IMR-90 (cell line): ENCODE data around the gene GDPD5. TPM values are rescaled to one million over a fixed set of nuclear protein-coding genes. Genes with fewer than 3 reads are reported as not detected.

Experiments used
- ATAC-seq: fragments of 200-7000 bp; cut with Tn5 transposase; 2 replicates; pipeline ENCODE4 v1.9.1; 2020; ENCODE audit warnings: low read depth, mild to moderate bottlenecking, moderate library complexity
- BruUV-seq: library from RNA; stranded (reverse); fragments of 400-500 nt; replicated peaks from 2 replicates; lab custom pipeline; 2021; lab: Mats Ljungman, UMichigan
- CTCF ChIA-PET: fragments of 300-600 bp; formaldehyde crosslinking; extraction: SDS; loops from one replicate; lab custom pipeline; 2021; ENCODE audit warnings: antibody characterized with exemption; lab: Yijun Ruan, JAX
- POLR2A ChIA-PET: fragments of 300-600 bp; sonication (Branson Sonifier 250); formaldehyde crosslinking; loops from one replicate; lab custom pipeline; 2022; ENCODE audit warnings: antibody characterized with exemption; ENCODE audit not compliant: unreplicated experiment; lab: Charles Lee
- DNase-seq: peaks from one replicate; pipeline ENCODE4 v3.0.0; 2013
- H2AFZ ChIP-seq: replicated peaks from 2 replicates; pipeline ENCODE3; 2013; ENCODE audit warnings: low read length, mild to moderate bottlenecking; ENCODE audit not compliant: poor library complexity
- H2AK5ac ChIP-seq: 2 replicates; pipeline ENCODE4 v1.6.1; 2013; ENCODE audit warnings: low read depth, low read length, inconsistent platforms
- H2AK9ac ChIP-seq: replicated peaks from 2 replicates; pipeline ENCODE3; 2013; ENCODE audit warnings: mild to moderate bottlenecking, low read depth, low read length, moderate library complexity; ENCODE audit not compliant: poor library complexity
- H2BK120ac ChIP-seq: 2 replicates; pipeline ENCODE4 v1.6.1; 2013; ENCODE audit warnings: low read depth, low read length, inconsistent platforms
- H2BK15ac ChIP-seq: 3 replicates; pipeline ENCODE4 v1.6.1; 2013; ENCODE audit warnings: low read depth, low read length, inconsistent platforms
- H2BK20ac ChIP-seq: 2 replicates; pipeline ENCODE4 v1.6.1; 2013; ENCODE audit warnings: low read depth, mild to moderate bottlenecking, inconsistent platforms, low read length, moderate library complexity
- H2BK5ac ChIP-seq: 2 replicates; pipeline ENCODE4 v1.6.1; 2013; ENCODE audit warnings: mild to moderate bottlenecking, low read depth, low read length, inconsistent platforms; ENCODE audit not compliant: poor library complexity, severe bottlenecking
- H3K14ac ChIP-seq: replicated peaks from 2 replicates; pipeline ENCODE4 v1.6.1; 2013; ENCODE audit warnings: low read depth, low read length, inconsistent platforms
- H3K18ac ChIP-seq: 2 replicates; pipeline ENCODE4 v1.6.1; 2013; ENCODE audit warnings: low read depth, low read length, control low read depth
- H3K23ac ChIP-seq: 2 replicates; pipeline ENCODE4 v1.6.1; 2013; ENCODE audit warnings: low read depth, low read length, inconsistent platforms
- H3K27ac ChIP-seq: 2 replicates; pipeline ENCODE4 v1.5.1; 2013; ENCODE audit warnings: mild to moderate bottlenecking, control low read depth, low read length; ENCODE audit not compliant: insufficient read depth
- H3K27me3 ChIP-seq: 2 replicates; pipeline ENCODE4 v1.6.1; 2013; ENCODE audit warnings: low read length; ENCODE audit not compliant: control insufficient read depth, insufficient read depth
- H3K36me3 ChIP-seq: 2 replicates; pipeline ENCODE4 v1.6.1; 2013; ENCODE audit warnings: low read length, mixed read lengths; ENCODE audit not compliant: control insufficient read depth, insufficient read depth
- H3K4ac ChIP-seq: 2 replicates; pipeline ENCODE4 v1.6.1; 2013; ENCODE audit warnings: low read depth, low read length, inconsistent platforms
- H3K4me1 ChIP-seq: 2 replicates; pipeline ENCODE4 v1.6.1; 2013; ENCODE audit warnings: low read length, mixed read lengths; ENCODE audit not compliant: control insufficient read depth, insufficient read depth
- H3K4me2 ChIP-seq: 2 replicates; pipeline ENCODE4 v1.6.1; 2013; ENCODE audit warnings: low read depth, mild to moderate bottlenecking, control low read depth, low read length, moderate library complexity
- H3K4me3 ChIP-seq: 2 replicates; pipeline ENCODE4 v1.5.1; 2013; ENCODE audit warnings: low read depth, mild to moderate bottlenecking, control low read depth, low read length, moderate library complexity; ENCODE audit not compliant: insufficient read depth
- H3K56ac ChIP-seq: 2 replicates; pipeline ENCODE4 v1.6.1; 2013; ENCODE audit warnings: low read length, inconsistent platforms; ENCODE audit not compliant: insufficient read depth; ENCODE audit errors: extremely low read depth
- H3K79me1 ChIP-seq, 2 experiments: 2 replicates each; pipeline ENCODE4 v1.6.1; 2013; ENCODE audit warnings: low read length in 2 of 2, inconsistent platforms in 1 of 2, low read depth in 1 of 2
- H3K9ac ChIP-seq: 2 replicates; pipeline ENCODE4 v1.6.1; 2013; ENCODE audit warnings: low read depth, low read length, control low read depth
- H3K9me1 ChIP-seq: 2 replicates; pipeline ENCODE4 v1.6.1; 2013; ENCODE audit warnings: low read length, inconsistent platforms; ENCODE audit not compliant: insufficient read depth
- H3K9me3 ChIP-seq: 2 replicates; pipeline ENCODE4 v1.6.1; 2013; ENCODE audit warnings: low read length; ENCODE audit not compliant: control insufficient read depth, insufficient read depth
- H4K20me1 ChIP-seq: 2 replicates; pipeline ENCODE4 v1.6.1; 2013; ENCODE audit warnings: low read length, inconsistent platforms; ENCODE audit not compliant: insufficient read depth
- H4K5ac ChIP-seq: 2 replicates; pipeline ENCODE4 v1.6.1; 2013; ENCODE audit warnings: mild to moderate bottlenecking, low read depth, low read length, control low read depth
- H4K8ac ChIP-seq, 2 experiments: 2 replicates each; pipeline ENCODE4 v1.6.1; 2013; ENCODE audit warnings: low read depth in 2 of 2, low read length in 2 of 2, control low read depth in 1 of 2, inconsistent platforms in 1 of 2
- H4K91ac ChIP-seq: 2 replicates; pipeline ENCODE4 v1.6.1; 2013; ENCODE audit warnings: low read depth, low read length, inconsistent platforms; ENCODE audit not compliant: insufficient read depth
- BHLHE40 ChIP-seq: fragments of 150-350 bp; IDR thresholded peaks from 2 replicates; pipeline ENCODE4 v1.6.1; 2016; ENCODE audit warnings: mild to moderate bottlenecking, low read depth, low read length
- CHD1 ChIP-seq: IDR thresholded peaks from 2 replicates; pipeline ENCODE4 v1.6.1; 2012; ENCODE audit warnings: low read depth, low read length, improper control_type of control experiment
- MAFK ChIP-seq: IDR thresholded peaks from 2 replicates; pipeline ENCODE4 v1.6.1; 2012; ENCODE audit warnings: low read depth, low read length, improper control_type of control experiment
- MAZ ChIP-seq: IDR thresholded peaks from 2 replicates; pipeline ENCODE4 v1.6.1; 2012; ENCODE audit warnings: low read depth, mild to moderate bottlenecking, low read length, improper control_type of control experiment, moderate library complexity, borderline replicate concordance
- MXI1 ChIP-seq: IDR thresholded peaks from 2 replicates; pipeline ENCODE4 v1.6.1; 2012; ENCODE audit warnings: low read depth, mild to moderate bottlenecking, low read length, moderate library complexity, borderline replicate concordance
- NFE2L2 ChIP-seq: fragments of 150-350 bp; IDR thresholded peaks from 2 replicates; pipeline ENCODE4 v1.6.1; 2016; ENCODE audit warnings: low read depth, mild to moderate bottlenecking, low read length
- POLR2A ChIP-seq: IDR thresholded peaks from 2 replicates; pipeline ENCODE4 v1.6.1; 2012; ENCODE audit warnings: mild to moderate bottlenecking, low read depth, low read length
- RAD21 ChIP-seq: IDR thresholded peaks from 2 replicates; pipeline ENCODE4 v1.6.1; 2012; ENCODE audit warnings: low read length, improper control_type of control experiment
- SMC3 ChIP-seq: fragments of 150-350 bp; IDR thresholded peaks from 2 replicates; pipeline ENCODE4 v1.6.1; 2016; ENCODE audit warnings: low read depth, mild to moderate bottlenecking, antibody characterized with exemption, low read length, moderate library complexity
- WGBS, 2 experiments: methylation state at CpG; one replicate each; pipeline versions ENCODE4 v1.1.5 to v1.1.7; 2013; ENCODE audit warnings: missing lambda C conversion rate in 2 of 2; ENCODE audit not compliant: insufficient read length in 1 of 2; ENCODE audit errors: extremely low coverage in 2 of 2; 5-methylcytosine and 5-hydroxymethylcytosine counted together
- dilution Hi-C: fragments of 300-500 bp; cut with HindIII; formaldehyde crosslinking; loops from one replicate; pipeline ENCODE4 v1.14.3; 2018; ENCODE audit warnings: low sequenced_read_pairs; ENCODE audit not compliant: unreplicated experiment
- in situ Hi-C: fragments of 300-500 bp; cut with MboI; formaldehyde crosslinking; loops from 3 replicates; pipeline ENCODE4 v1.14.3; 2019; ENCODE audit warnings: low sequenced_read_pairs, inconsistent platforms, mixed read lengths
- intact Hi-C: fragments of 100-400 bp; cut with micrococcal nuclease; formaldehyde crosslinking; loops from 2 replicates; pipeline ENCODE4 v1.10.0; 2022
- polyA plus RNA-seq, 3 experiments: library from polyadenylated mRNA; depleted of rRNA; stranded (reverse); fragments of >200 nt; gene quantifications; 2 replicates each; pipeline ENCODE4 v1.2.3, GENCODE V29; 2012; ENCODE audit warnings: low replicate concordance in 1 of 3
- total RNA-seq: library from RNA; depleted of rRNA; stranded (reverse); fragments of >200 nt; gene quantifications from 2 replicates; pipeline ENCODE4 v1.2.3, GENCODE V29; 2012
- TF ChIP-seq, protein P1 (sequence below): fragments of 150-350 bp; IDR thresholded peaks from 2 replicates; pipeline ENCODE4 v1.6.1; 2017; ENCODE audit warnings: mild to moderate bottlenecking, antibody characterized with exemption, low read length, low read depth
- TF ChIP-seq, protein P2 (sequence below): conservative IDR thresholded peaks from 2 replicates; pipeline ENCODE4 v1.5.1; 2012; ENCODE audit warnings: mild to moderate bottlenecking, low read depth, low read length, improper control_type of control experiment
- TF ChIP-seq, protein P3 (sequence below): fragments of 150-350 bp; IDR thresholded peaks from 2 replicates; pipeline ENCODE4 v1.6.1; 2016; ENCODE audit warnings: low read depth, mild to moderate bottlenecking, low read length, moderate library complexity, borderline replicate concordance

The GDPD5 gene
- total and polyA plus RNA-seq, 2 of the 4 experiments (the other 2 are of a cell fraction) = 2.0 to 7.9 TPM

DNA sequence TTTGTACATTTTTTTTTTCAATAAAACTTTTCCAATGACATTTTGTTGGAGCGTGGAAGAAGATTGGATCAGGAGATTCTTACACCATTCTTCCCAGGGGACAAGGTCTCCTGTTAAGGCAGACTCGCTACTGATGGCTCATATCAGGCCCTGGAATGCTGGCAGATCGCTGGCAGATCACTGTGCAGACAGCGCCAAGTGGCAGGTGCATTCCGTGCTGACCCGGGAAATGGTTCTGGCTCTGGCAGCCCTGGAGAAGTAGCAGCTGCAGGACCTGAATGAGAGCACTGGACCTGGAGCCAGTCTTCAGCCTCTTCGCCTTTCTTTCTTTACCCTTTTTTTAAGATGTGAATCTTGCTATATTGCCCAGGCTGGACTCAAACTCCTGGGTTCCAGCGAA is 47.0 kb upstream of the GDPD5 start:
- Histone ChIP-seq H3K18ac (no peak overlapping the region), H2AK9ac (no peak overlapping the region), H2BK120ac (no peak overlapping the region), H2AK5ac (no peak overlapping the region), H2BK20ac (no peak overlapping the region), H3K23ac (no peak overlapping the region), H3K4me2 (no peak overlapping the region), H2BK15ac (no peak overlapping the region), H3K27ac (no peak overlapping the region), H4K8ac (no peak overlapping the region), H3K14ac (no peak overlapping the region), H3K4me1 (peaks cover 4% of the 10 kb centered on the region; the same call in 1 of the 2 replicates), H3K56ac (no peak overlapping the region), H3K9me1 (no peaks in the 10 kb centered on the region; the same call in 1 of the 2 replicates), H3K4me3 (no peak overlapping the region), H3K27me3 (no peaks in the 10 kb centered on the region), H3K36me3 (peaks cover 70% of the 10 kb centered on the region), H4K5ac (no peak overlapping the region), H2BK5ac (no peak overlapping the region), H3K4ac (no peak overlapping the region), H4K20me1 (peaks cover 89% of the 10 kb centered on the region), H3K79me1 (peaks cover 39 to 61% of the 10 kb centered on the region in 2 experiments), H3K9ac (no peak overlapping the region), H3K9me3 (no peaks in the 10 kb centered on the region), H4K91ac (no peak overlapping the region), H2AFZ (no peak overlapping the region)
- CTCF ChIA-PET = no interaction called here
- intact Hi-C loops = no loop called here
- dilution Hi-C loops = no loop called here
- DNase-seq (no peak), ATAC-seq (no peak)
- POLR2A ChIA-PET = interaction anchor here (0.6 kb wide), 1 partner anchor 508 kb away, joined by 3 read pairs; no protein-coding TSS in a partner anchor
- in situ Hi-C loops = no loop called here
- no peak for TF ChIP-seq MXI1
- TF ChIP-seq NFE2L2 = no peak
- no peak for TF ChIP-seq BHLHE40
- TF ChIP-seq, protein P1, sequence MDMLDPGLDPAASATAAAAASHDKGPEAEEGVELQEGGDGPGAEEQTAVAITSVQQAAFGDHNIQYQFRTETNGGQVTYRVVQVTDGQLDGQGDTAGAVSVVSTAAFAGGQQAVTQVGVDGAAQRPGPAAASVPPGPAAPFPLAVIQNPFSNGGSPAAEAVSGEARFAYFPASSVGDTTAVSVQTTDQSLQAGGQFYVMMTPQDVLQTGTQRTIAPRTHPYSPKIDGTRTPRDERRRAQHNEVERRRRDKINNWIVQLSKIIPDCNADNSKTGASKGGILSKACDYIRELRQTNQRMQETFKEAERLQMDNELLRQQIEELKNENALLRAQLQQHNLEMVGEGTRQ = no peak
- TF ChIP-seq RAD21 = no peak
- no peak for TF ChIP-seq POLR2A
- TF ChIP-seq MAZ = no peak
- TF ChIP-seq CHD1 = no peak
- TF ChIP-seq, protein P2, sequence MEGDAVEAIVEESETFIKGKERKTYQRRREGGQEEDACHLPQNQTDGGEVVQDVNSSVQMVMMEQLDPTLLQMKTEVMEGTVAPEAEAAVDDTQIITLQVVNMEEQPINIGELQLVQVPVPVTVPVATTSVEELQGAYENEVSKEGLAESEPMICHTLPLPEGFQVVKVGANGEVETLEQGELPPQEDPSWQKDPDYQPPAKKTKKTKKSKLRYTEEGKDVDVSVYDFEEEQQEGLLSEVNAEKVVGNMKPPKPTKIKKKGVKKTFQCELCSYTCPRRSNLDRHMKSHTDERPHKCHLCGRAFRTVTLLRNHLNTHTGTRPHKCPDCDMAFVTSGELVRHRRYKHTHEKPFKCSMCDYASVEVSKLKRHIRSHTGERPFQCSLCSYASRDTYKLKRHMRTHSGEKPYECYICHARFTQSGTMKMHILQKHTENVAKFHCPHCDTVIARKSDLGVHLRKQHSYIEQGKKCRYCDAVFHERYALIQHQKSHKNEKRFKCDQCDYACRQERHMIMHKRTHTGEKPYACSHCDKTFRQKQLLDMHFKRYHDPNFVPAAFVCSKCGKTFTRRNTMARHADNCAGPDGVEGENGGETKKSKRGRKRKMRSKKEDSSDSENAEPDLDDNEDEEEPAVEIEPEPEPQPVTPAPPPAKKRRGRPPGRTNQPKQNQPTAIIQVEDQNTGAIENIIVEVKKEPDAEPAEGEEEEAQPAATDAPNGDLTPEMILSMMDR = no peak
- no peak for TF ChIP-seq MAFK
- TF ChIP-seq, protein P3, sequence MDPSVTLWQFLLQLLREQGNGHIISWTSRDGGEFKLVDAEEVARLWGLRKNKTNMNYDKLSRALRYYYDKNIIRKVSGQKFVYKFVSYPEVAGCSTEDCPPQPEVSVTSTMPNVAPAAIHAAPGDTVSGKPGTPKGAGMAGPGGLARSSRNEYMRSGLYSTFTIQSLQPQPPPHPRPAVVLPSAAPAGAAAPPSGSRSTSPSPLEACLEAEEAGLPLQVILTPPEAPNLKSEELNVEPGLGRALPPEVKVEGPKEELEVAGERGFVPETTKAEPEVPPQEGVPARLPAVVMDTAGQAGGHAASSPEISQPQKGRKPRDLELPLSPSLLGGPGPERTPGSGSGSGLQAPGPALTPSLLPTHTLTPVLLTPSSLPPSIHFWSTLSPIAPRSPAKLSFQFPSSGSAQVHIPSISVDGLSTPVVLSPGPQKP = no peak
- no peak for TF ChIP-seq SMC3
- BruUV-seq = no TSS peak
- 88% methylated on average over 4 of the region's 8 CpGs; no CpG with 5 or more reads in 1 of the 2 experiments for WGBS, 2 experiments
